ENCODE data around the gene DRC1.

- TF ChIP-seq CTCF (IDR thresholded peaks at IDR 0.05; ENCODE audit: poor library complexity, severe bottlenecking) (no peak), EZH2 (IDR thresholded peaks at IDR 0.05; ENCODE audit: borderline replicate concordance, insufficient read depth, low read length, poor library complexity, severe bottlenecking) (no peak), POLR2AphosphoS5 (IDR thresholded peaks at IDR 0.05) (no peak), EP300 (conservative IDR thresholded peaks at IDR 0.05; ENCODE audit: poor library complexity, severe bottlenecking) (no peak), RAD21 (conservative IDR thresholded peaks at IDR 0.05) (no peak), TAF1 (IDR thresholded peaks at IDR 0.05; ENCODE audit: low read depth) (no peak), REST (IDR thresholded peaks at IDR 0.05; ENCODE audit: borderline replicate concordance) (no peak), MXI1 (conservative IDR thresholded peaks at IDR 0.05; ENCODE audit: poor library complexity, severe bottlenecking) (no peak)
These were observed 85.5 kb downstream of the DRC1 start for GRCh38 chr2:26487192-26487591.

Data from neural cell (in vitro differentiated cells).